Measurements from ENCODE around the gene CAPN6. TPM values are rescaled to one million over a fixed set of nuclear protein-coding genes. Genes with fewer than 3 reads are reported as not detected.

Gene CAPN6
- total and polyA plus RNA-seq, 2 experiments from 2014 or later, result 4.5 to 6.3 TPM

GRCh38 chrX:111257733-111258132, 12.6 kb downstream of the CAPN6 start:
- no peak overlapping the region for H3K4me3 Mint-ChIP-seq
- H3F3A ChIP-seq (replicated peaks; ENCODE audit: low read depth), result no peaks in the 10 kb centered on the region
- no peaks in the 10 kb centered on the region for H3K79me2 ChIP-seq (replicated peaks; ENCODE audit: insufficient read depth)
- peaks cover 6% of the 10 kb centered on the region for H3K27me3 Mint-ChIP-seq (ENCODE audit: insufficient read depth, low read depth, poor library complexity)
- H4K20me1 ChIP-seq (replicated peaks; ENCODE audit: insufficient read depth), result no peaks in the 10 kb centered on the region
- no peaks in the 10 kb centered on the region; the same call in 2 of the 3 replicates for H3K9me3 Mint-ChIP-seq
- H3K36me3 ChIP-seq (ENCODE audit: insufficient read depth), result no peaks in the 10 kb centered on the region
- no peak overlapping the region for H3K27ac Mint-ChIP-seq
- ATAC-seq (no peak), DNase-seq (ENCODE audit: low spot score) (no peak)
- TF ChIP-seq REST (IDR thresholded peaks at IDR 0.05; ENCODE audit: unreplicated experiment) (no peak), POLR2AphosphoS5 (IDR thresholded peaks at IDR 0.05; ENCODE audit: low read depth) (no peak), ZNF331 (CRISPR knock-in tag; IDR thresholded peaks at IDR 0.05; ENCODE audit: low read depth) (no peak), ETS1 (IDR thresholded peaks at IDR 0.05) (no peak), ZNF114 (CRISPR knock-in tag; IDR thresholded peaks at IDR 0.05) (no peak), EZH2 (IDR thresholded peaks at IDR 0.05; ENCODE audit: low read depth, unreplicated experiment) (no peak), NANOG (IDR thresholded peaks at IDR 0.05; ENCODE audit: borderline replicate concordance) (no peak), CREB1 (CRISPR knock-in tag; IDR thresholded peaks at IDR 0.05; ENCODE audit: low read depth) (no peak), STAT1 (IDR thresholded peaks at IDR 0.05; ENCODE audit: unreplicated experiment) (no peak)
- TF ChIP-seq, protein P1, sequence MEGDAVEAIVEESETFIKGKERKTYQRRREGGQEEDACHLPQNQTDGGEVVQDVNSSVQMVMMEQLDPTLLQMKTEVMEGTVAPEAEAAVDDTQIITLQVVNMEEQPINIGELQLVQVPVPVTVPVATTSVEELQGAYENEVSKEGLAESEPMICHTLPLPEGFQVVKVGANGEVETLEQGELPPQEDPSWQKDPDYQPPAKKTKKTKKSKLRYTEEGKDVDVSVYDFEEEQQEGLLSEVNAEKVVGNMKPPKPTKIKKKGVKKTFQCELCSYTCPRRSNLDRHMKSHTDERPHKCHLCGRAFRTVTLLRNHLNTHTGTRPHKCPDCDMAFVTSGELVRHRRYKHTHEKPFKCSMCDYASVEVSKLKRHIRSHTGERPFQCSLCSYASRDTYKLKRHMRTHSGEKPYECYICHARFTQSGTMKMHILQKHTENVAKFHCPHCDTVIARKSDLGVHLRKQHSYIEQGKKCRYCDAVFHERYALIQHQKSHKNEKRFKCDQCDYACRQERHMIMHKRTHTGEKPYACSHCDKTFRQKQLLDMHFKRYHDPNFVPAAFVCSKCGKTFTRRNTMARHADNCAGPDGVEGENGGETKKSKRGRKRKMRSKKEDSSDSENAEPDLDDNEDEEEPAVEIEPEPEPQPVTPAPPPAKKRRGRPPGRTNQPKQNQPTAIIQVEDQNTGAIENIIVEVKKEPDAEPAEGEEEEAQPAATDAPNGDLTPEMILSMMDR (conservative IDR thresholded peaks at IDR 0.05; ENCODE audit: low read depth in 2 of 2), result no peak
- no peaks in the 10 kb centered on the region for H3K27me3 ChIP-seq (ENCODE audit: insufficient read depth)
- no peak overlapping the region for H3K4me2 ChIP-seq
- H3K4me1 ChIP-seq (ENCODE audit: insufficient read depth), result 0 out of 2 replicates have a peak, but pooled peaks cover 3% of the 10 kb centered on the region
- peaks cover 3% of the 10 kb centered on the region; the same call in 2 of the 3 replicates for H3K4me1 Mint-ChIP-seq
- no peak overlapping the region for H2AFZ ChIP-seq
- no peak overlapping the region for H3K4me3 ChIP-seq
- no peaks in the 10 kb centered on the region for H3K9me2 ChIP-seq (ENCODE audit: insufficient read depth)
- no peaks in the 10 kb centered on the region for H3K36me3 Mint-ChIP-seq (ENCODE audit: low read depth)
- no peak overlapping the region for H3K27ac ChIP-seq (ENCODE audit: low read depth)

Measured in GM23338 (cell line).